Fibroblast of lung (primary cell): ENCODE measurements around the gene PYROXD2. TPM values are rescaled to one million over a fixed set of nuclear protein-coding genes. Genes with fewer than 3 reads are reported as not detected.

Experiments used
- DNase-seq, 2 donors: peaks; one replicate each; pipeline versions ENCODE4 v3.0.0 to v3.0.0-alpha.2; 2010; ENCODE audit warnings: low read depth in 2 of 2
- H2AFZ ChIP-seq: 2 replicates; pipeline ENCODE4 v1.5.1; 2012; ENCODE audit warnings: low read length, control low read depth, inconsistent platforms
- H3K27ac ChIP-seq: 2 replicates; pipeline ENCODE4 v1.5.1; 2011; ENCODE audit warnings: low read length, control low read depth; ENCODE audit not compliant: insufficient read depth
- H3K27me3 ChIP-seq: 2 replicates; pipeline ENCODE4 v1.5.1; 2011; ENCODE audit warnings: mild to moderate bottlenecking, low read length; ENCODE audit not compliant: control insufficient read depth, insufficient read depth
- H3K36me3 ChIP-seq: 2 replicates; pipeline ENCODE4 v1.5.1; 2011; ENCODE audit warnings: low read length; ENCODE audit not compliant: control insufficient read depth, insufficient read depth
- H3K4me1 ChIP-seq: 2 replicates; pipeline ENCODE4 v1.5.1; 2011; ENCODE audit warnings: low read length; ENCODE audit not compliant: control insufficient read depth, insufficient read depth; ENCODE audit errors: extremely low read depth
- H3K4me2 ChIP-seq: 2 replicates; pipeline ENCODE4 v1.5.1; 2011; ENCODE audit warnings: low read length, control low read depth; ENCODE audit not compliant: insufficient read depth; ENCODE audit errors: extremely low read depth
- H3K4me3 ChIP-seq, 4 experiments: fragments of 200-600 bp in 1 of 4; sonication (generic) in 1 of 4; replicated peaks in 1 of 4; 2 replicates each; pipeline ENCODE4 v1.5.1; 2011 to 2016; ENCODE audit warnings: low read length in 4 of 4, low read depth in 3 of 4, mild to moderate bottlenecking in 3 of 4, control low read depth in 2 of 4, inconsistent platforms in 1 of 4, mixed read lengths in 1 of 4; ENCODE audit not compliant: insufficient read depth in 1 of 4; ENCODE audit errors: control extremely low read depth in 1 of 4
- H3K79me2 ChIP-seq: 2 replicates; pipeline ENCODE4 v1.5.1; 2012; ENCODE audit warnings: mild to moderate bottlenecking, low read length, inconsistent platforms; ENCODE audit not compliant: control insufficient read depth, insufficient read depth
- H3K9ac ChIP-seq: 2 replicates; pipeline ENCODE4 v1.5.1; 2011; ENCODE audit warnings: mild to moderate bottlenecking, low read length, control low read depth; ENCODE audit not compliant: insufficient read depth
- H3K9me3 ChIP-seq: 2 replicates; pipeline ENCODE4 v1.5.1; 2012; ENCODE audit warnings: low read depth, low read length; ENCODE audit not compliant: control insufficient read depth, insufficient read depth
- H4K20me1 ChIP-seq: 2 replicates; pipeline ENCODE4 v1.5.1; 2011; ENCODE audit warnings: low read length; ENCODE audit not compliant: control insufficient read depth, insufficient read depth; ENCODE audit errors: extremely low read depth
- CTCF ChIP-seq, 2 donors: IDR thresholded peaks in 1 of 2; conservative IDR thresholded peaks in 1 of 2; 1 replicate in 1 of 2; 2 replicates in 1 of 2; pipeline ENCODE4 v1.5.1; 2011 to 2012; ENCODE audit warnings: low read length in 2 of 2, control low read depth in 1 of 2, inconsistent platforms in 1 of 2, low read depth in 1 of 2, mild to moderate bottlenecking in 1 of 2
- EZH2 ChIP-seq: IDR thresholded peaks from 2 replicates; pipeline ENCODE4 v1.5.1; 2012; ENCODE audit warnings: low read length, control low read depth, mild to moderate bottlenecking; ENCODE audit errors: missing control alignments
- polyA plus RNA-seq, 2 donors: library from polyadenylated mRNA; depleted of rRNA in 1 of 2; stranded (reverse) in 1 of 2; unstranded in 1 of 2; fragments of >200 nt; gene quantifications; 2 replicates each; pipeline ENCODE4 v1.2.1, GENCODE V29; 2011 to 2012; ENCODE audit warnings: missing spikeins in 1 of 2
- total RNA-seq: library from RNA; depleted of rRNA; stranded (reverse); fragments of >200 nt; gene quantifications from 2 replicates; pipeline ENCODE4 v1.2.1, GENCODE V29; 2014

PYROXD2 gene
- total and polyA plus RNA-seq, 2 donors (not counting 1 experiment from before 2014, with no cell fraction given): 8.7 to 16.0 TPM

GRCh38 chr10:98370831-98371820, 43.9 kb downstream of the PYROXD2 start:
- no peaks in the 10 kb centered on the region for H4K20me1 ChIP-seq
- peaks cover 16% of the 10 kb centered on the region for H3K4me1 ChIP-seq
- no peak overlapping the region for H3K4me2 ChIP-seq
- H3K9me3 ChIP-seq: no peaks in the 10 kb centered on the region
- no peak overlapping the region for H3K27ac ChIP-seq
- no peak for TF ChIP-seq CTCF (conservative IDR thresholded peaks at IDR 0.05 in 1 of 2, IDR thresholded peaks at IDR 0.05 in 1 of 2; ENCODE audit: low read depth in 1 of 2, low read length in 2 of 2)
- no peak for TF ChIP-seq EZH2
- no peaks in the 10 kb centered on the region for H3K79me2 ChIP-seq
- H3K27me3 ChIP-seq: no peaks in the 10 kb centered on the region
- no peak overlapping the region for H3K4me3 ChIP-seq
- H2AFZ ChIP-seq: no peak overlapping the region
- DNase-seq: no peak
- H3K9ac ChIP-seq: no peak overlapping the region
- H3K36me3 ChIP-seq: no peaks in the 10 kb centered on the region

GRCh38 chr10:98369801-98370200, 45.2 kb downstream of the PYROXD2 start:
- H3K9me3 ChIP-seq: no peaks in the 10 kb centered on the region
- no peak for DNase-seq
- no peak overlapping the region for H2AFZ ChIP-seq

More at GRCh38 chr10:98369801-98370200, 45.2 kb downstream of the PYROXD2 start:
- no peaks in the 10 kb centered on the region for H3K27me3 ChIP-seq
- H3K4me3 ChIP-seq: no peak overlapping the region
- no peaks in the 10 kb centered on the region for H3K36me3 ChIP-seq
- H3K9ac ChIP-seq: no peak overlapping the region
- peaks cover 13% of the 10 kb centered on the region for H3K4me1 ChIP-seq
- no peaks in the 10 kb centered on the region for H3K79me2 ChIP-seq
- H3K27ac ChIP-seq: no peak overlapping the region
- no peak overlapping the region for H3K4me2 ChIP-seq
- TF ChIP-seq EZH2 (no peak), CTCF (conservative IDR thresholded peaks at IDR 0.05 in 1 of 2, IDR thresholded peaks at IDR 0.05 in 1 of 2; ENCODE audit: low read depth in 1 of 2, low read length in 2 of 2) (no peak)
- H4K20me1 ChIP-seq: no peaks in the 10 kb centered on the region
